ENCODE measurements around the gene TCHP.
"Not testable (repeated sequence)": the region's sequence is repeated elsewhere in the genome, so short reads cannot be mapped to it uniquely, and the experiment has no call there.

The TCHP gene

GRCh38 chr12:109912855-109913321 lies 12.8 kb downstream of the TCHP start:
- no peak for DNase-seq

- no peak for DNase-seq
These were observed 14.4 kb downstream of the TCHP start for GRCh38 chr12:109914461-109914860.

GRCh38 chr12:109915171-109916040 lies 15.3 kb downstream of the TCHP start:
- no peak for DNase-seq

- DNase-seq = no peak
These were observed 16.0 kb downstream of the TCHP start for GRCh38 chr12:109916045-109916444.

GRCh38 chr12:109919456-109919855 lies 19.4 kb downstream of the TCHP start:
- DNase-seq = no peak

GRCh38 chr12:109920261-109920780 lies 20.2 kb downstream of the TCHP start:
- no peak for DNase-seq

- DNase-seq = no peak
These were observed 21.9 kb downstream of the TCHP start for GRCh38 chr12:109921982-109922381.

- DNase-seq = no peak
These were observed 23.0 kb downstream of the TCHP start for GRCh38 chr12:109923038-109923437.

- DNase-seq = no peak
These were observed 23.6 kb downstream of the TCHP start for GRCh38 chr12:109923481-109924245.

GRCh38 chr12:109925185-109925840 lies 25.2 kb downstream of the TCHP start:
- DNase-seq = no peak

- DNase-seq = no peak
These were observed 25.9 kb downstream of the TCHP start for GRCh38 chr12:109926016-109926415.

GRCh38 chr12:109926488-109927210 lies 26.6 kb downstream of the TCHP start:
- no peak for DNase-seq

GRCh38 chr12:109927622-109928021 lies 27.5 kb downstream of the TCHP start:
- DNase-seq = peak; percentile 62

GRCh38 chr12:109928058-109928656 lies 28.1 kb downstream of the TCHP start:
- no peak for DNase-seq

GRCh38 chr12:109929326-109929725 lies 29.3 kb downstream of the TCHP start:
- DNase-seq = not testable (repeated sequence)

- DNase-seq = no peak
These were observed 30.1 kb downstream of the TCHP start for GRCh38 chr12:109930028-109930800.

- DNase-seq = no peak
These were observed 31.1 kb downstream of the TCHP start for GRCh38 chr12:109931143-109931542.

GRCh38 chr12:109932878-109933503 lies 32.9 kb downstream of the TCHP start:
- no peak for DNase-seq

GRCh38 chr12:109934026-109934425 lies 34.0 kb downstream of the TCHP start:
- DNase-seq = peak; percentile 28

GRCh38 chr12:109937371-109937770 lies 37.3 kb downstream of the TCHP start:
- no peak for DNase-seq

GRCh38 chr12:109938947-109939346 lies 38.9 kb downstream of the TCHP start:
- DNase-seq = no peak

All from activated CD4-positive, alpha-beta T cell treated with anti-CD3 and anti-CD28 coated beads for 48 hours (primary cell).